ENCODE data around the gene MMP11.
"Not testable (repeated sequence)": the region's sequence is repeated elsewhere in the genome, so short reads cannot be mapped to it uniquely, and the experiment has no call there.

The MMP11 gene, protein sequence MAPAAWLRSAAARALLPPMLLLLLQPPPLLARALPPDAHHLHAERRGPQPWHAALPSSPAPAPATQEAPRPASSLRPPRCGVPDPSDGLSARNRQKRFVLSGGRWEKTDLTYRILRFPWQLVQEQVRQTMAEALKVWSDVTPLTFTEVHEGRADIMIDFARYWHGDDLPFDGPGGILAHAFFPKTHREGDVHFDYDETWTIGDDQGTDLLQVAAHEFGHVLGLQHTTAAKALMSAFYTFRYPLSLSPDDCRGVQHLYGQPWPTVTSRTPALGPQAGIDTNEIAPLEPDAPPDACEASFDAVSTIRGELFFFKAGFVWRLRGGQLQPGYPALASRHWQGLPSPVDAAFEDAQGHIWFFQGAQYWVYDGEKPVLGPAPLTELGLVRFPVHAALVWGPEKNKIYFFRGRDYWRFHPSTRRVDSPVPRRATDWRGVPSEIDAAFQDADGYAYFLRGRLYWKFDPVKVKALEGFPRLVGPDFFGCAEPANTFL

DNA sequence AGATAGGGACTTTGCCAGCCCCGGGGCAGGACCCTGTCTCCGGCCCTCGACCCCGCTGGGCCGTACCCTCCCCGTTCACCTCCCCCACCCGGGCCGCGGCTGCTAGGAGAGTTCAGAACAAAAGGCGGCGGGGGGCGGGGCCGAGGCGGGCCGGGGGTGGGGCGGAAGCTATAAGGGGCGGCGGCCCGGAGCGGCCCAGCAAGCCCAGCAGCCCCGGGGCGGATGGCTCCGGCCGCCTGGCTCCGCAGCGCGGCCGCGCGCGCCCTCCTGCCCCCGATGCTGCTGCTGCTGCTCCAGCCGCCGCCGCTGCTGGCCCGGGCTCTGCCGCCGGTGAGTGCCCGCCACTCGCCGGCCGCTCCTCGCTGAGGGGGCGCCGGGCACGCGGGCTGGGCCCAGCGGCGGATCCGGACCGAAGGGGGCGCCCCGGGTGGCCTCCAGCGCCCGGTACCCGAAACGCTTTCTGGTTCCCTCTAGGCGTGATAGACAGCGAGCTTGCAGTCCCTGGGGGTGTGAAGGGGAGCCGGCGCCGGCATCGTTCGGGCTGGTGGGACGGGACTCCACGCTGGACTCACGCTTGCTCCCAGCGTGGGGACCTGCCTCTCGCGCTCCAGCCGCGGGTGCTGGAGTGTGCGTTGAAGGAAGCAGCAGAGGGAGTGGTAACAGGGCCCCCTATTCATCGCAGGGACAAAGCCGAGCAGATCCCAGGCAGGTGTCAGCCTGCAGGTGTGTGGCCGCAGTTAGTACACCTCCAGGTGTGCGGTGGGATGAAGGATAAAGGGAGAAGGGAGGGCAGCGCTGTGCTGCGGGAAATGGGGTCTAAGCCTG lies at the start of gene MMP11:
MMP11 (plus strand) TSS at position 201 of the 825 bp plus-strand sequence; CDS start at position 223, 22 bp downstream.
- DNase-seq (ENCODE audit: low read depth): no peak

DNA sequence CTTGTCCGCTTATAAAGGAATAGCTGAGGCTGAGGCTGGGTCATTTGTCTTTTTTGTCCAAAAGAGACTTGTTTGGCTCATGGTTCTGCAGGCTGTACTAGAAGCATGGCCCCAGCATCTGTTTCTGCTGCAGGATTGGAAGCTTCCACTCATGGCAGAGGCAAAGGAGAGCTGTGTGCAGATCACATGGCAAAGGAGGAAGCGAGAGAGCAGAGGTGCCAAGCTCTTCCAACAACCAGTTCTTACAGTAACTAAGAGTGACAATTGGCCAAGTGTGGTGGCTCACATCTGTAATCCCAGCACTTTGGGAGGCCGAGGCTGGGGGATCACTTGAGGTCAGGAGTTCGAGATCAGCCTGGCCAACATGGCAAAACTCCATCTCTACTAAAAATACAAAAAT lies 44.5 kb upstream of the MMP11 start:
- not testable (repeated sequence) for DNase-seq (ENCODE audit: low read depth)

DNA sequence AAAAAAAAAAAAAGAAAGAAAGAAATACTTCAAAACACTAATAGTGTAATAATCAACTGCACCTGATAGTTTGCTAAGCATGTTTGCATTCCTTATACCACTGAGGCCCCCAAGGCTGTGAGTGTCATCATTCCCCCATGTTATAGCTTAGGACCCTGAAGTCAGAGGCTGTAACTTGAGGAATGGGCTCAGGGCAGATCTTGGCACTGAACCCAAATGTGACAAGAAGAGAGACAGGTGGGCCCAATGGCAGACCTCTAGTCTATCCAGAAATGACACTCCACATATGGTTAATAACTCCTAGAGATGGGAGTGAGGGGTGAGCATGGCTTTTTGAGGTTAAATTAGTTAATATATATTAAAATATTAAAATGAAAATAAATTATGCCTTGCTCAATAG lies 35.0 kb upstream of the MMP11 start:
- DNase-seq (ENCODE audit: low read depth): no peak

DNA sequence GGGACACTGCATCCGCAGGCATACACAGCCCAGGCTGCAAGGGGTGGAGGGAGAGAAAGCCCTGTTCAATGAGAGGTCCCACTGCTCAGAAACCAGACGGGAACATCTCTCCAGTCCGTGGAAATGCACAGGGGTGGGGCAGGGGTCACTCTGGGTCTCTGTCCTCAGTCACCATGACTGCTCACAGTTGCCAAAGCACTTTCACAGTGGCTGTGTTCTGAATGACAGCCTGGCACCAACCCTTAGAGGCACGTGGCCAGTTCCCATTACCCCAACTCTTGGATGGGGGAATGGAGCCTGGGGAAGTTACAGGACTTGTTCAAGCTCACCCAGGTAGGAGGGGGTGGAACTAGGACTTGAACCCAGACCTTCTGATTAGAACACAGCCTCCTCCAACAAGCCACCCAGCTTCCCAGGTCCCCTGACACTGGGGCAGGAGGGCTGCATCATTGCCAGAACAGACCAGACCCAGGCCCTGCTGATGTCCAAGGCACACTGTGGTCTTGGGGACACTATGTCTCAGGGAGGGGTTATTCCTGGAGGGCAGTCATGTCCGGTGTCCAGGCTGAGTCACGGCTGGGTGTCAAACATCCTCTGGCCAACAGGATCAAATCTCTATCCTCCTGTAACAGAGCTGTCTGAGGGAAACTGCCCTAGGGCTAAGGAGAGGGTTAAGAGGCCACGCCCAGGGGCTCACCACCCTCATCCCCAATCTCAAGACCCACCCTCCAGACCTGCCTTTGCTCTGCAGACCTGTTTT lies 30.0 kb upstream of the MMP11 start:
- DNase-seq (ENCODE audit: low read depth): no peak

DNA sequence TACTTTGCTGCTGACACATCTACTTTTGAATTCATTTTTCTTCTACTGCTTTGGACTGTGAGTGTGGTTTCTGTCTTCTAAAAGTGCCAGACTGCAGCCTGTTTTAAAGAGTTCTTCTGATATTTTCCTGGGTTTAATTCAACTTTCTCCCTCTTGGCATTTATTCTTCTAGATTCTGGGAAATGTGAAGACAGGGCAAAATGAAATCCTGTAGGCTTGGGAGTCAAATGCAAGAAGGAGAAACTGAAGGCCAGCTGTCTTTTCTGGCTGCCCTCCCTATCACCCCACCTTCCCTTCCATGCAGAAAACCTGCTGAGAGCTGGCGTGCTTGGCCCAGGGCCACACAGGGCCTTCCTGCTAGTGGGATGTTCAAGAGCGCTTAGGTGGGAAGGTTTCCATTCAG lies 29.3 kb upstream of the MMP11 start:
- DNase-seq (ENCODE audit: low read depth): no peak

DNA sequence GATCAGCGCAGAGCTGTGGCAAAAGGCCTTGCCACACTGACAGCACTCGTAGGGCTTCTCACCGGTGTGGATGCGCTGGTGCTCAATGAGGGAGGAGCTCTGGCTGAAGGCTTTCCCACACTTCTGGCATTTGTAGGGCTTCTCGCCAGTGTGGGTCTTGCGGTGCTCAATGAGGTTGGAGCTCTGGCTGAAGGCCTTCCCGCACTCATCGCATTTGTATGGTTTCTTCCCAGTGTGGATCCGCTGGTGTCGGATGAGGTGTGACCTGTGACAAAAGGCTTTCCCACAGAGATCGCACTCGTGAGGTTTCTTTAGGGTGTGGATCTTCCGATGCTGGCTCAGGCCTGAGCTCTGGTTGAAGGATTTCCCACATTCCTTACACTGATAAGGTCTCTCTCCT lies 28.6 kb upstream of the MMP11 start:
- no peak for DNase-seq (ENCODE audit: low read depth)

DNA sequence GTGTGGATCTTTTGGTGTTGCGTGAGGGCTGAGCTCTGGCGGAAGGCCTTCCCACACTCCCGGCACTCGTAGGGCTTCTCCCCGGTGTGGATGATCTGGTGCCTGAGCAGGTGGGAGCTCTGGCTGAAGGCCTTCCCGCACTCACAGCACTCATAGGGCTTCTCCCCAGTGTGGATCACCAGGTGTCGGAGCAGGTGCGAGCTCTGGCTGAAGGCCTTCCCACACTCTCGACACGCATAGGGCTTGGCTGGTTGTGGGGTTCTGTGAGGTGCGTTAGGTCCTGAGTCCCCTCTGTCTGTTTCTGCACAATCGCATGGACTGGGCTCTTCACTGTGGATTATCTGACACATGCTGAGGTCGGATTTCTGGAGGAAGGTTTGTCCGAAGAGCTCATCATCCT lies 28.2 kb upstream of the MMP11 start:
- no peak for DNase-seq (ENCODE audit: low read depth)

DNA sequence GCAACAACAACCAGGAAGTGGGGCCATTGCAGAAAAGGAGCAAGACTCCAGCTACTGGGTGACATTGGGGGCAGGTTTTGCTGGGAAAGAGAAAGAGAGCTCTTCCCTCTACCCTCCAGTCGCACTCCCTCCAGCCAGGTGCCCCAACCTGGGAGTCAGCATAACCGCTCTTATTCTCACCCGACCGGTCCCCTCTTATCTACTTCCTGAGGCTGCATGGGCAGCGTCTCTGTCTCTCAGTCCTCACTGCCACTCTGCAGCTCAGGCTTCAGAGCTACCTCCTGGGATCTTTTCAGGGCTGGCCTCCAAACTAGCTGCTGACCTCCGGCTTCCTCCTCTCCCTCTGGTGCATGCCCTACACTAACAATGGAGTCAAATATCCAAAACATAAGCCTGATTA lies 26.9 kb upstream of the MMP11 start:
- no peak for DNase-seq (ENCODE audit: low read depth)

DNA sequence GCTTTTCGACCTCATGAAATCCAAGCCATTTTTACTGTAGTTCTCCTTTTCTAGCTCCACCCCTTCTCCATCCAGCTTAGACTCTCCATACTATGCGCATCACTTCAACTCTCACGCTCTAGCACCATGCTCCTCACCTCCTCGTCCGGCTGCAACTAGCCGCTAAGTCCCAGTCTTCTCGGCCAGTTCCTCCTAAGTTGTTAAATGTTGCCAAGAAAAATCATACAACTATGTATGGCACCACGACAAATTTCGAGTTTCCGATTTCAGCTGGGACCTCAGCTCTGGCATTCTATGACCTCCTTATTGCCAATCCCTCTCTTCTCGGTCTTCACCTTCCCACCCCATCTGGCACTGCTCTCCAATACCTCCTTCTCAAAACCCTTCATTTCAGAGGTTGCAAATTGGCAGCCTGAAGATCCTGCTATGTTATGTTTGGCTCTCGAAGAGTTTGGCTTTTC lies 22.8 kb upstream of the MMP11 start:
- DNase-seq (ENCODE audit: low read depth): no peak

DNA sequence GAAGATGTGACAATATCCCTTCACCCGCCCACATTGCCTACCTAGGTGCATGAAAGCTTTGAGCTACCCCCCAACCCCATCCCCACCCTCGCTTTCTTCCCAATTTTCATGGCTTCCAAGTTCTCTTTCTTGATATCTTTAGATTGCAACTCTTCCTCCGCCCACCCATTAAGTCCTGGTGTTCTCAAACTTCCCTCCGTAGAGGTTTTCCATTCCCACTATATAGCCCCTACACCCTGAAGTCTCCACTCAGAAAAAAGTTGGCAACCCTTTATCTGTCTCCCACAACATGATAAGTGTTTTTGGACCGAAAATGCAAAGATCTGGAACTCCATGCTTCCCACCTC lies 22.3 kb upstream of the MMP11 start:
- no peak for DNase-seq (ENCODE audit: low read depth)

DNA sequence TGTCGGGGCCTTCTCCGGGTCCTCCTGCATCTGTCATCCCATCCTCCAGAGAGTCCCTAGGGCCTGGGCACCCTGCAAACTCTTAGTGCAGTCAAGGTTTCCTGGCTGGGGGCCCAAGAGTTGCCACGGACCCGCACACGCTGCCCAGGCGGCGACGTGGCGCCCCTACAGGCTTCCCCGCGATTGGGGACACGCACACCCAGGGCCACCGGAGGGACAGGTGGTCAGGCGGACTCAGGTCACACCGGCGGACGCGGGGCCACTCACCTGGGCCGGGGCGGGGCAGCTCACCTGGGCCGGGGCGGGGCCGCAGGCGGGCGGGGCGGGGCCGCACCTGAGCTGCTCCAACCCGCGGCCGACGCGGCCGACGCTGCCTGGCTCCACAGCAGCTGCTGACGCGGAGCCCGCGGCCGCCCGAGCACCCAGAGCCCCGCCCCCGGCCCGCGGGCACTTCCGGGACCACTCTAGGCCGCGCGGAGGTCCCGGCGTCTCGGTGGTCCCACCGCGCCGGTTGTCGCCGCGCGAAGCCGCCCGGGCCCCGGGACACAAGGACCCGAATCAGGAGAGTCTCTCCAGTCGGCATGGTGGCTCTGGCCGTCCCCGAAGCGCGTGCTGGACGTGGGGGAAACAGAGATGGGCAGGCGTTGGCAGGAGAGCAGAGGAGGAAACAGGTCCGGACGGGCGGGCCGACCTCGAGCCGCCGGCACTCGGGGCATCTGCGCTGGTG lies 21.8 kb upstream of the MMP11 start, which contains the start of gene ZNF70:
ZNF70 (minus strand) TSS at position 399 of the 727 bp plus-strand sequence. CDS start 5,972 bp downstream, outside the sequence.
- DNase-seq (ENCODE audit: low read depth): peak; percentile 82

DNA sequence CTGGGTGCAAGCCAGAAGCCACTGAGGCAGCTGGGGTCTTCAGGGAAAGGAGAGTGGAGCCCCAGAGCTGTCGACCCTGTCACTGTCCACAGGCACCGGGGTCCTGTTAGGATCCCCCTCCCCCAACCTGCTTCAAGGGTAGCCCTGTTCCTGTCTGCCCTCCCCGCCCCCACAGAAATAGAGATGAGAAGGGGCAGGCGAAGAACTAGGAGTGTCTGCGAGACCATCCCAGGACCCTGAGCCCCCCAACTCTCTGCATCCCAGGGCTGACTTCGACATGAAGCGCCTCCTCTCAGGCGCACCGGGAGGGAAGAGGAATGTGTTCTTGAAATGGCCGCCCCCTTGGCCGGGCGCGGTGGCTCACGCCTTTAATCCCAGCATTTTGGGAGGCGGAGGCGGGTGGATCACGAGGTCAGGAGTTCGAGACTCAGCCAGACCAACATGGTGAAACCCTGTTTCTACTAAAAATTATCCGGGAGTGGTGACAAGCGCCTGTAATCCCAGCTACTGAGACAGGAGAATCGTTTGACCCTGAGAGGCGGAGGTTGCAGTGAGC lies 21.1 kb upstream of the MMP11 start:
- no peak for DNase-seq (ENCODE audit: low read depth)

DNA sequence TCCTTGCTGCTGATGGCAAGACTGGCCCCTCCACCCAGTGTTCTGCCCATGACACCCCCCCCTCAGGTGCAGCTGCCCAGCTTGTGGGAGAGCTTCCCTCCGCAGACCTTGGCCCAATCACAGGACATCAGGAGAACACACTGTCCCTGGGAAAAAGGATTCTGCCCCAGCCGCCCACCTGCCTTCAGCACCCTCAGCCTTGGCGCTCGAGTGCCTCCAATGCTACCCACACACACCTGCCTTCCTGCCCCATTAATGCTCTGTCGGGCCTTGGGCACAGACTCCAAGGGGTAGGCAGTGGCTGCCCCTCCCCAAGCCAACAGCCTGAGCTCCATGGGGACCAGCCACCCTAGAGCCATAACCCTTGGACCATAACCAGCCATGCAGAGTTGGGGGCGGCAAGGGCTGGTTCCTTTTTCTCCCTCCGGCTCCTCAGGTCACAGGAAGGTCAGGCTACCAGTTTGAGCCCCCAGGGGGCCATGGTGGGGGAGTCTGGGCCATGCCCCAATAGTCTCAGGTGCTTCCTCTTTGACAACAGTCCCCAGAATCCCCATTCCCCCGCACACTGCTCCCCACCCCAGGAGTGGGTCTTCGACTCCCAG lies 20.5 kb upstream of the MMP11 start:
- no peak for DNase-seq (ENCODE audit: low read depth)

DNA sequence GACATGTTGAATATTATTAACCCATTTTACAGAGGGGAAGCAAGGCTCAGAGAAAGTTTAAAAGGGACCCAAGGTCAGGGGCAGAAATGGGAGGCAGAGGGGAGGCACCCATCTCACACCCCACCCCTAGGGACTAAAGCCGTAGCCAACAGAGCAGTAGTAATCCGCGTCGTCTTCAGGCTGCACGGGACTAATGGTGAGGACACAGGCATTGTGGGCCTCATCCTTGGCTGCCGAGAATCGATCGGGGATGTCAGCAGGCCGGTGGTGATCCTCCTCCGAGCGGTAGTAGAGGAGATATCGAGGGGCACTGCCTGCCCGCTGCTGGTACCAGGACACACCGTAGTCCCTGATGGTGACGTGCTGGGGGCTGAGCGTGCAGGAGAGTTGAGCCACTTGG lies 19.9 kb upstream of the MMP11 start:
- no peak for DNase-seq (ENCODE audit: low read depth)

DNA sequence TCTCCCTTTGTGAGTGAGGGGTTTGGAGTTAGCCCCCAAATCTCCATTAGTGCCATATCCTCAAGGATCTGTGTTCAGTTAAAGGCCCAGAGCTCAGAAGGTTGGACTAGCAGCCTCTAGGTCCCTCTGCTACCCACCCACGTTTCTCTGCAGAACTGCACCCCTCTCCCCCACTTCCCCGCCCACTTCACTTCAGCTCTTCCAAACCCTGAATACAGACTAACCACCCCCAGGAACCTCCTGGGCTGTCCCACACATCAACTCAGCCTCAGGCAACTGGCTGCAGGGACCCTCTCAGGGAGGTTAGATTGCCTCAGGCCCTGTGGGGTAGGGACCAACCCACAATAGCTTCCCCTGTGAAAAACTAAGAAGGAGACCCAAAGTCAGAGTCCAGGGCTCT lies 19.3 kb upstream of the MMP11 start:
- DNase-seq (ENCODE audit: low read depth): no peak

DNA sequence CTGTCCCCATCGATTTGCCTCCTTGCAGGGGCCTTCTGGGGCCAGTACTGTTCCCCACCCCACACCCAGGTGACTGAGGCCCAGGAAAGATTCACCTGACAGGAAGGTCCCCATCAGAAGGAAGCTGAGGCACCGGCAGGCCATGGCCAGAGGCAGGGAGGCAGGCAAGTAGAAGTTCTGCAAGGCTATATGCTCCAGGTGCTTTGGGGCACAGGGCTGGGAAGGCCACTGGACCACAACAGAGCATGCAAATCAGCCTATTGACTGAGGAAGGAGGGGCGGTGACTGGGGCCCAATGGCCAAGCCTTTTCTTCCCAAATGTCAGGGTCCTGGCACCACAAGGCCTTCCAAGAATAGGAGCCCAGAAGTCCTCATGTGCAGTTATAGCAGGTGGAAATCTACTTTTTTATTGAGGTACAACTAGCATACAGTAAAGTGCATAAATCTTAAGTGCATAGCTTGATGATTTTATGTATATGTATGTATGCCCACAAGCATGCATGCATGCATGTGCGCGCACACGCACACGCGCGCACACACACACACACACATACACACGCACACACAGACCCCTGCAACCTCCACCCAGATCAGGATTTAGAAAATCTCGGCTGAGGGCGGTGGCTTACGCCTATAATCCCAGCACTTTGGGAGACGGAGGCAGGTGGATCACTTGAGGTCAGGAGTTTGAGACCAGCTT lies 18.3 kb upstream of the MMP11 start, which contains the start of gene VPREB3:
VPREB3 (minus strand) TSS at position 206 of the 700 bp plus-strand sequence; CDS start at position 144, 62 bp downstream.
- DNase-seq (ENCODE audit: low read depth): no peak

DNA sequence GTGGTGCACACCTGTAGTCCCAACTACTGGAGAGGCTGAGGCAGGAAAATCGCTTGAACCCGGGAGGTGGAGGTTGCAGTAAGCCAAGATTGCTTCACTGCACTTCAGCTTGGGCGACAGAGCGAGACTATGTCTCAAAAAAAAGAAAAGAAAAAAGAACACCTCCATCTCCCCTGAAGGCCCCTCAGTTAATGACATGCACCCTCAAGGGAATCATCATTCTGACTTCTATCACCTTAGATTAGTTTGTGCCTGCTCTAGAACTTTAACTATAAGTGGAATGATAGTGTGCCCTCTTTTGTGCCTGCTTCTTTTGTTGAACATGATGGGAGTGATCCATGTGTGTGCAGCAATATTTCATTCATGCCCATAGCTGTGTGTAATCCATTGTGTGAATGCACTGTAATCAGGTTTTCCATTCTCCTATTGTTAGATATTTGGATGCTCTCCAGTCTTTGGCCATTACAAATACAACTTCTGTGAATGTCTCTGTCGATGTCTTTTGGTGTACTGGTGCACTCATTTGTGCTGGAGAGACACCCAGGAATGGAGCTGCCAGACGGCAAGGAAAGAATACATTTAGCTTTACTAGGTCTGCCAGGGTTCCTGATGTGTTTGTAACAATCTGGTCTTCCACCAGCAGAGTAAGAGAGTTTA lies 17.5 kb upstream of the MMP11 start:
- no peak for DNase-seq (ENCODE audit: low read depth)

DNA sequence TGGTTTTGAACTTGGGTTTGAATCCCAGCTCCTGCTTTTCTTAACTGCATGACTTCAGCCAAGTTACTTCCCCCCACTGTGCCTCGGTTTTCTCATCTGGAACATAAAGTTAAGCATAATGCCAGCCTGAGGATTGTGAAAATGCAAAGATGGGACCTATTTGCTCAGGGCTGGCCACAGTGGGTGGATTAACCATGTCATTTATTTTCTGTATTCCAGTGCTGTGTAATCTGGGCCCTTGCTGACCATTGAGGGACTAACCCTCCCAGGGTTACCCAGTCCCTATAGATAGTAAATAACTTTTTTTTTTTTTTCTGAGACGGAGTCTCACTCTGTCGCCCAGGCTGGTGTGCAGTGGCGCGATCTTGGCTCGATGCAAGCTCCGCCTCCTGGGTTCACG lies 16.9 kb upstream of the MMP11 start:
- no peak for DNase-seq (ENCODE audit: low read depth)

DNA sequence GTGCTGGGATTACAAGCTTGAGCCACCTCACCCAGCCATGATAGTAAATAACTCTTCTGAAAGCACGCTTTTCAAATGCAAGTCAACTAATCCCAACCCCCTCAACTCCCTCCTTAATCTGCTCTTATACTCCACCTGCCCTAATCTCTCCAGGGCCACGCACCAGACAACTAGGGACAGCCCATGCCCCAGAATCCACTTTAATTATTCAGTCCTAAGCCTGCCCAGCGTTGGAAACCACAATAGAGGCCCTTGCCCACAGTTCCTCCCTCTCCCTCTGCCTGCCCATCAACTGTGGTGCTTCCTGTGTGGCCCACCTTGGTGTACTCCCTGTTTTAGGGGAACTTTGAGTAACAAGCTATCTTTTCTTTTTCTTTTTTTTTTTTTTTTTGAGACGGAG lies 15.8 kb upstream of the MMP11 start:
- no peak for DNase-seq (ENCODE audit: low read depth)

DNA sequence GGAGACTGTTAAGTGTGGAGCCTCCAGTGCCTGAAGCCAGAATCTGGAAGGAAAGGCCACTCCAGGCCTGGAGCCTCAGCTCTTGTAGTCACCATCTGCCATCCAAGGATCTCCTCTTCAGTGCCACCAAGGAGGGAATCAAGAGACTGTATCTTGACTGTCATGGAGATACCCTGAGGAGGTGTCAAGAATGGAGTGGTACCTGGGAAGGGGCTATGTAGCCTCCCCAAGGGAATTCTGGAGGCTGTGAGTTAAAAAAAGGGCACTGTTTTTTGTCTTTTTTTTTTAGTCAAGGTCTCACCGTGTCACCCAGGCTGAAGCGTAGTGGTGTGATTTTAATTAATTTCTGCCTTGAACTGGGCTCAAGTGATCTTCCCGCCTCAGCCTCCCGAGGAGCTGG lies 13.1 kb upstream of the MMP11 start:
- DNase-seq (ENCODE audit: low read depth): no peak

All from iris pigment epithelial cell (primary cell).